WTC11 (cell line): Measurements from ENCODE around the gene SORCS2. TPM values are rescaled to one million over a fixed set of nuclear protein-coding genes. Genes with fewer than 3 reads are reported as not detected.

ENCODE experiments used
- ATAC-seq: fragments of 200-7000 bp; cut with Tn5 transposase; 2 replicates; pipeline ENCODE4 v1.10.0; 2021; ENCODE audit warnings: mild to moderate bottlenecking, moderate library complexity
- CTCF ChIA-PET: fragments of 300-600 bp; sonication (Branson Sonifier 250); formaldehyde crosslinking; loops from one replicate; lab custom pipeline; 2021; ENCODE audit warnings: antibody characterized with exemption; lab: Charles Lee
- POLR2A ChIA-PET: fragments of 350-600 bp; sonication (Branson Sonifier 250); formaldehyde crosslinking; loops from one replicate; lab custom pipeline; 2021; ENCODE audit warnings: antibody characterized with exemption; lab: Charles Lee
- DNase-seq: peaks from one replicate; pipeline ENCODE4 v3.0.0; 2021; ENCODE audit warnings: low spot score
- H3K27ac Mint-ChIP-seq: 2 replicates; pipeline ENCODE4 v1.8.0; 2021; ENCODE audit warnings: mixed read lengths
- H3K27me3 Mint-ChIP-seq: 2 replicates; pipeline ENCODE4 v1.8.0; 2021; ENCODE audit warnings: low read depth, mild to moderate bottlenecking, moderate library complexity, mixed read lengths
- H3K36me3 Mint-ChIP-seq: 2 replicates; pipeline ENCODE4 v1.8.0; 2021; ENCODE audit warnings: mixed read lengths
- H3K4me1 Mint-ChIP-seq: 2 replicates; pipeline ENCODE4 v1.8.0; 2022; ENCODE audit warnings: mixed read lengths
- H3K4me3 Mint-ChIP-seq: 2 replicates; pipeline ENCODE4 v1.8.0; 2021; ENCODE audit warnings: mild to moderate bottlenecking, moderate library complexity, mixed read lengths
- H3K9me3 Mint-ChIP-seq: 2 replicates; pipeline ENCODE4 v1.8.0; 2021; ENCODE audit warnings: mixed read lengths
- AFF4 ChIP-seq: sonication (generic); formaldehyde crosslinking; IDR thresholded peaks from 2 replicates; pipeline ENCODE4 v1.8.1; 2023; ENCODE audit warnings: mild to moderate bottlenecking, missing genetic modification reagents, borderline replicate concordance
- ATF6 ChIP-seq: sonication (generic); formaldehyde crosslinking; IDR thresholded peaks from 2 replicates; pipeline ENCODE4 v1.8.1; 2023; ENCODE audit warnings: mild to moderate bottlenecking, missing genetic modification reagents
- FOXK1 ChIP-seq: sonication (generic); formaldehyde crosslinking; IDR thresholded peaks from 2 replicates; pipeline ENCODE4 v1.8.0; 2022; ENCODE audit warnings: mild to moderate bottlenecking, moderate library complexity, missing genetic modification reagents
- FOXP4 ChIP-seq: sonication (generic); formaldehyde crosslinking; IDR thresholded peaks from 2 replicates; pipeline ENCODE4 v1.8.0; 2022; ENCODE audit warnings: mild to moderate bottlenecking, missing genetic modification reagents
- IRF2 ChIP-seq: sonication (generic); formaldehyde crosslinking; IDR thresholded peaks from 2 replicates; pipeline ENCODE4 v1.8.0; 2022; ENCODE audit warnings: low read depth, missing genetic modification reagents, borderline replicate concordance
- NR1H2 ChIP-seq: sonication (generic); formaldehyde crosslinking; IDR thresholded peaks from 2 replicates; pipeline ENCODE4 v1.9.0; 2021; ENCODE audit warnings: mild to moderate bottlenecking, moderate library complexity, missing genetic modification reagents
- PRDM15 ChIP-seq: sonication (generic); formaldehyde crosslinking; IDR thresholded peaks from 2 replicates; pipeline ENCODE4 v1.8.0; 2022; ENCODE audit warnings: missing genetic modification reagents
- STAT6 ChIP-seq: sonication (generic); formaldehyde crosslinking; conservative IDR thresholded peaks from 2 replicates; pipeline ENCODE4 v1.8.1; 2023; ENCODE audit warnings: mild to moderate bottlenecking, low read depth, missing genetic modification reagents, moderate library complexity
- total RNA-seq: library from RNA; stranded (reverse); gene quantifications from 3 replicates; pipeline ENCODE4 v1.2.3, GENCODE V29; 2021

Gene SORCS2
- total RNA-seq, 1 experiment from 2014 or later: 6.6 TPM

- no peak for TF ChIP-seq AFF4
These were observed 362.6 kb downstream of the SORCS2 start (continued) for GRCh38 chr4:7554905-7555304.

- CTCF ChIA-PET: interaction anchor here (2.3 kb wide), 1 partner anchor 94 kb away, joined by 9 read pairs; no protein-coding TSS in a partner anchor
- Mint-ChIP-seq H3K27ac (no peak overlapping the region), H3K27me3 (peaks cover 8% of the 10 kb centered on the region), H3K4me1 (no peaks in the 10 kb centered on the region), H3K36me3 (peaks cover 16% of the 10 kb centered on the region), H3K9me3 (peaks cover 47% of the 10 kb centered on the region), H3K4me3 (no peak overlapping the region)
- POLR2A ChIA-PET: no interaction called here
- DNase-seq: no peak
- no peak for TF ChIP-seq PRDM15 (CRISPR knock-in tag)
- no peak for TF ChIP-seq FOXK1
- no peak for TF ChIP-seq ATF6 (CRISPR knock-in tag)
- no peak for TF ChIP-seq STAT6 (CRISPR knock-in tag)
- no peak for ATAC-seq
These were observed 364.2 kb downstream of the SORCS2 start for GRCh38 chr4:7556558-7556957.

- Mint-ChIP-seq H3K27me3 (peaks cover 5% of the 10 kb centered on the region), H3K9me3 (peaks cover 43% of the 10 kb centered on the region)
- no peak for DNase-seq
- CTCF ChIA-PET: interaction anchor here (1.7 kb wide), 1 partner anchor 93 kb away, joined by 6 read pairs; no protein-coding TSS in a partner anchor
- POLR2A ChIA-PET: no interaction called here
- TF ChIP-seq IRF2 (CRISPR knock-in tag) (no peak), STAT6 (CRISPR knock-in tag) (no peak), NR1H2 (no peak), FOXP4 (CRISPR knock-in tag) (no peak)
- TF ChIP-seq, all 79 proteins: peak for 0
- H3K4me3 Mint-ChIP-seq: no peak overlapping the region
- ATAC-seq: no peak
- H3K27ac Mint-ChIP-seq: no peak overlapping the region
- H3K4me1 Mint-ChIP-seq: no peaks in the 10 kb centered on the region
- H3K36me3 Mint-ChIP-seq: peaks cover 15% of the 10 kb centered on the region
These were observed 365.1 kb downstream of the SORCS2 start for GRCh38 chr4:7557456-7557855.
